Measurements from ENCODE around the gene XRCC6. TPM values are rescaled to one million over a fixed set of nuclear protein-coding genes. Genes with fewer than 3 reads are reported as not detected.
A peak's percentile ranks its signal among the peaks of the same experiment; 100 is the strongest.

XRCC6 gene
- polyA plus RNA-seq, 3 donors, result 58.6 to 286 (median 267) TPM

- intact Hi-C loops (cut with micrococcal nuclease), result no loop called here
- Histone ChIP-seq H3K27ac (ENCODE audit: low read depth in 1 of 2, low read length in 2 of 2) (no peak overlapping the region), H3K79me2 (ENCODE audit: insufficient read depth, low read length) (peaks cover 42% of the 10 kb centered on the region), H3K9me3 (replicated peaks in 1 of 2; ENCODE audit: control insufficient read depth in 1 of 2, insufficient read depth in 1 of 2, low read length in 2 of 2) (no peaks in the 10 kb centered on the region), H3K36me3 (replicated peaks in 1 of 2; ENCODE audit: control insufficient read depth in 1 of 2, insufficient read depth in 2 of 2, low read length in 2 of 2) (peaks cover 4 to 38% of the 10 kb centered on the region in 2 donors), H2AFZ (ENCODE audit: insufficient read depth, low read depth, low read length, poor library complexity, severe bottlenecking) (no peak overlapping the region), H3K4me1 (ENCODE audit: control insufficient read depth in 1 of 2, insufficient read depth in 2 of 2, low read length in 2 of 2) (no peaks in the 10 kb centered on the region), H4K20me1 (ENCODE audit: insufficient read depth, low read length) (peaks cover 34% of the 10 kb centered on the region), H3K4me3 (replicated peaks in 1 of 3; ENCODE audit: low read depth in 2 of 3, low read length in 3 of 3) (no peak overlapping the region), H3K27me3 (ENCODE audit: control insufficient read depth in 2 of 2, insufficient read depth in 2 of 2, low read length in 2 of 2) (no peaks in the 10 kb centered on the region), H3K9ac (ENCODE audit: insufficient read depth, low read length, poor library complexity, severe bottlenecking) (no peak overlapping the region), H3K4me2 (replicated peaks; ENCODE audit: extremely low read depth, low read length, poor library complexity, severe bottlenecking) (no peak overlapping the region)
- H3K36me3 Mint-ChIP-seq, result peaks cover 30 to 51% of the 10 kb centered on the region in 2 donors
- no peak overlapping the region for H3K4me3 Mint-ChIP-seq
- peak overlapping the region in 2 of 7 donors; percentile 38 to 55 for H3K27ac Mint-ChIP-seq
- no peaks in the 10 kb centered on the region for H3K9me3 Mint-ChIP-seq
- peaks cover 5% of the 10 kb centered on the region for H3K4me1 Mint-ChIP-seq
- DNase-seq, result no peak
- TF ChIP-seq, protein P1, sequence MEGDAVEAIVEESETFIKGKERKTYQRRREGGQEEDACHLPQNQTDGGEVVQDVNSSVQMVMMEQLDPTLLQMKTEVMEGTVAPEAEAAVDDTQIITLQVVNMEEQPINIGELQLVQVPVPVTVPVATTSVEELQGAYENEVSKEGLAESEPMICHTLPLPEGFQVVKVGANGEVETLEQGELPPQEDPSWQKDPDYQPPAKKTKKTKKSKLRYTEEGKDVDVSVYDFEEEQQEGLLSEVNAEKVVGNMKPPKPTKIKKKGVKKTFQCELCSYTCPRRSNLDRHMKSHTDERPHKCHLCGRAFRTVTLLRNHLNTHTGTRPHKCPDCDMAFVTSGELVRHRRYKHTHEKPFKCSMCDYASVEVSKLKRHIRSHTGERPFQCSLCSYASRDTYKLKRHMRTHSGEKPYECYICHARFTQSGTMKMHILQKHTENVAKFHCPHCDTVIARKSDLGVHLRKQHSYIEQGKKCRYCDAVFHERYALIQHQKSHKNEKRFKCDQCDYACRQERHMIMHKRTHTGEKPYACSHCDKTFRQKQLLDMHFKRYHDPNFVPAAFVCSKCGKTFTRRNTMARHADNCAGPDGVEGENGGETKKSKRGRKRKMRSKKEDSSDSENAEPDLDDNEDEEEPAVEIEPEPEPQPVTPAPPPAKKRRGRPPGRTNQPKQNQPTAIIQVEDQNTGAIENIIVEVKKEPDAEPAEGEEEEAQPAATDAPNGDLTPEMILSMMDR (IDR thresholded peaks at IDR 0.05), result no peak
- peaks cover 0 to 7% (median 5%) of the 10 kb centered on the region in 3 donors for H3K27me3 Mint-ChIP-seq (ENCODE audit: low read depth in 3 of 3)
- WGBS (ENCODE audit: insufficient coverage), result 100% methylated on average over 2 of the region's 6 CpGs
These were observed 8.3 kb upstream of the XRCC6 start for GRCh38 chr22:41612603-41613306.

GRCh38 chr22:41613456-41613855 is 7.6 kb upstream of the XRCC6 start:
- Mint-ChIP-seq H3K9me3 (no peaks in the 10 kb centered on the region), H3K4me1 (peaks cover 12% of the 10 kb centered on the region), H3K36me3 (peaks cover 24 to 47% of the 10 kb centered on the region in 2 donors), H3K27me3 (ENCODE audit: low read depth in 3 of 3) (peaks cover 0 to 7% (median 5%) of the 10 kb centered on the region in 3 donors), H3K27ac (peak overlapping the region in 2 of 7 donors; percentile 55 to 61), H3K4me3 (no peak overlapping the region)
- Histone ChIP-seq H3K79me2 (ENCODE audit: insufficient read depth, low read length) (peaks cover 49% of the 10 kb centered on the region), H2AFZ (ENCODE audit: insufficient read depth, low read depth, low read length, poor library complexity, severe bottlenecking) (no peak overlapping the region), H3K9me3 (replicated peaks in 1 of 2; ENCODE audit: control insufficient read depth in 1 of 2, insufficient read depth in 1 of 2, low read length in 2 of 2) (no peaks in the 10 kb centered on the region), H3K27ac (ENCODE audit: low read depth in 1 of 2, low read length in 2 of 2) (no peak overlapping the region), H3K36me3 (replicated peaks in 1 of 2; ENCODE audit: control insufficient read depth in 1 of 2, insufficient read depth in 2 of 2, low read length in 2 of 2) (peaks cover 4 to 31% of the 10 kb centered on the region in 2 donors), H3K9ac (ENCODE audit: insufficient read depth, low read length, poor library complexity, severe bottlenecking) (no peak overlapping the region), H4K20me1 (ENCODE audit: insufficient read depth, low read length) (peaks cover 31% of the 10 kb centered on the region), H3K4me3 (replicated peaks in 1 of 3; ENCODE audit: low read depth in 2 of 3, low read length in 3 of 3) (no peak overlapping the region), H3K4me2 (replicated peaks; ENCODE audit: extremely low read depth, low read length, poor library complexity, severe bottlenecking) (no peak overlapping the region), H3K27me3 (ENCODE audit: control insufficient read depth in 2 of 2, insufficient read depth in 2 of 2, low read length in 2 of 2) (no peaks in the 10 kb centered on the region), H3K4me1 (ENCODE audit: control insufficient read depth in 1 of 2, insufficient read depth in 2 of 2, low read length in 2 of 2) (peaks cover 4 to 6% of the 10 kb centered on the region in 2 donors)
- WGBS (ENCODE audit: insufficient coverage), result no CpG with 5 or more reads among the region's 2 CpGs
- intact Hi-C loops (cut with micrococcal nuclease), result no loop called here
- no peak for DNase-seq
- TF ChIP-seq, protein P1 (IDR thresholded peaks at IDR 0.05), result no peak
